CD4-positive, alpha-beta T cell (primary cell): ENCODE measurements around the gene ZC3H18. TPM values are rescaled to one million over a fixed set of nuclear protein-coding genes. Genes with fewer than 3 reads are reported as not detected.
A peak's percentile ranks its signal among the peaks of the same experiment; 100 is the strongest.

Experiments used
- ATAC-seq: fragments of 200-7000 bp; cut with Tn5 transposase; one replicate; pipeline ENCODE4 v1.10.0; 2022; ENCODE audit warnings: mild to moderate bottlenecking; ENCODE audit not compliant: poor library complexity
- CTCF ChIA-PET: fragments of 350-600 bp; sonication (Branson Sonifier 250); formaldehyde crosslinking; loops from one replicate; lab custom pipeline; 2021; ENCODE audit warnings: antibody characterized with exemption, inconsistent platforms; lab: Charles Lee
- POLR2A ChIA-PET: fragments of 350-600 bp; sonication (Branson Sonifier 250); formaldehyde crosslinking; loops from one replicate; lab custom pipeline; 2021; ENCODE audit warnings: antibody characterized with exemption, inconsistent platforms; lab: Charles Lee
- DNase-seq, 14 experiments: peaks; one replicate each; pipeline ENCODE4 v3.0.0-alpha.2; 2013 to 2020; ENCODE audit warnings: mixed read lengths in 2 of 14
- H3K27ac ChIP-seq, 2 donors: one replicate each; pipeline versions ENCODE4 v1.5.1 to v1.7.0; 2013; ENCODE audit warnings: low read length in 2 of 2, low read depth in 1 of 2, mild to moderate bottlenecking in 1 of 2
- H3K27me3 ChIP-seq, 2 experiments: 1 replicate in 1 of 2; 2 replicates in 1 of 2; pipeline versions ENCODE4 v1.6.1 to v1.7.0; 2013; ENCODE audit warnings: low read length in 2 of 2, control low read depth in 1 of 2, mild to moderate bottlenecking in 1 of 2, moderate library complexity in 1 of 2; ENCODE audit not compliant: insufficient read depth in 2 of 2, control insufficient read depth in 1 of 2
- H3K36me3 ChIP-seq: one replicate; pipeline ENCODE4 v1.6.1; 2013; ENCODE audit warnings: low read length, control low read depth; ENCODE audit not compliant: insufficient read depth
- H3K4me1 ChIP-seq: one replicate; pipeline ENCODE4 v1.6.1; 2013; ENCODE audit warnings: low read length, control low read depth; ENCODE audit not compliant: insufficient read depth
- H3K4me3 ChIP-seq: one replicate; pipeline ENCODE4 v1.5.1; 2013; ENCODE audit warnings: mild to moderate bottlenecking, low read length, moderate library complexity
- H3K9me3 ChIP-seq, 2 experiments: 1 replicate in 1 of 2; 2 replicates in 1 of 2; pipeline versions ENCODE4 v1.6.1 to v1.7.0; 2013; ENCODE audit warnings: low read length in 2 of 2, mild to moderate bottlenecking in 2 of 2, control low read depth in 1 of 2, moderate library complexity in 1 of 2; ENCODE audit not compliant: control insufficient read depth in 1 of 2, insufficient read depth in 1 of 2
- H3K27ac Mint-ChIP-seq: one replicate; pipeline ENCODE4 v1.8.0; 2020; ENCODE audit warnings: mixed read lengths
- H3K27me3 Mint-ChIP-seq: one replicate; pipeline ENCODE4 v1.8.0; 2021; ENCODE audit warnings: mixed read lengths
- H3K36me3 Mint-ChIP-seq: one replicate; pipeline ENCODE4 v1.8.0; 2021; ENCODE audit warnings: low read depth, mixed read lengths
- H3K4me1 Mint-ChIP-seq: one replicate; pipeline ENCODE4 v1.8.0; 2021; ENCODE audit warnings: low read depth, mixed read lengths
- H3K4me3 Mint-ChIP-seq: one replicate; pipeline ENCODE4 v1.8.0; 2020; ENCODE audit warnings: mild to moderate bottlenecking, mixed read lengths
- H3K9me3 Mint-ChIP-seq: one replicate; pipeline ENCODE4 v1.8.0; 2020; ENCODE audit warnings: mixed read lengths
- CTCF ChIP-seq: fragments of 200-600 bp; IDR thresholded peaks from one replicate; pipeline ENCODE4 v1.8.0; 2022; ENCODE audit warnings: antibody characterized with exemption, mild to moderate bottlenecking
- intact Hi-C, 2 experiments: fragments of 100-400 bp; cut with DNase I in 1 of 2; cut with micrococcal nuclease in 1 of 2; formaldehyde crosslinking; loops; one replicate each; pipeline versions ENCODE4 v1.15.1 to v1.9.0; 2023 to 2025; cut with DNase I, micrococcal nuclease
- total RNA-seq, 174 experiments: library from RNA in 2 of 174; stranded (reverse) in 2 of 174; gene quantifications; one replicate each; pipeline ENCODE4 v1.2.3 and lab custom pipeline; 2021 to 2026

The ZC3H18 gene
- total RNA-seq, 2 experiments from 2014 or later: 92.6 to 93.7 TPM

- CTCF ChIA-PET: no interaction called here
These were observed 8.5 kb downstream of the ZC3H18 start for GRCh38 chr16:88578446-88579313.

GRCh38 chr16:88580371-88580770 lies 10.2 kb downstream of the ZC3H18 start:
- H3K27ac Mint-ChIP-seq: peak overlapping the region; percentile 20
- Histone ChIP-seq H3K4me3 (no peak overlapping the region), H3K36me3 (peaks cover 73% of the 10 kb centered on the region), H3K27me3 (no peaks in the 10 kb centered on the region), H3K4me1 (peaks cover 40% of the 10 kb centered on the region), H3K27ac (no peak overlapping the region), H3K9me3 (no peaks in the 10 kb centered on the region)
- ChIA-PET CTCF (no interaction called here), POLR2A (no interaction called here)
- DNase-seq: no peak
- intact Hi-C loops: loop anchor here in 1 of 2 experiments (10.0 kb wide), 1 partner anchor 54 kb away; the partner anchor contains the start of gene IL17C
- ATAC-seq: no peak
- H3K4me1 Mint-ChIP-seq: peaks cover 52% of the 10 kb centered on the region
- H3K4me3 Mint-ChIP-seq: no peak overlapping the region
- TF ChIP-seq CTCF: no peak
- H3K9me3 Mint-ChIP-seq: no peaks in the 10 kb centered on the region
- H3K27me3 Mint-ChIP-seq: no peaks in the 10 kb centered on the region
- H3K36me3 Mint-ChIP-seq: peaks cover 74% of the 10 kb centered on the region

More at GRCh38 chr16:88578446-88579313, 8.5 kb downstream of the ZC3H18 start:
- Mint-ChIP-seq H3K4me1 (peaks cover 47% of the 10 kb centered on the region), H3K4me3 (peak overlapping the region; percentile 49), H3K27ac (peak overlapping the region; percentile 69), H3K36me3 (peaks cover 75% of the 10 kb centered on the region), H3K9me3 (no peaks in the 10 kb centered on the region), H3K27me3 (no peaks in the 10 kb centered on the region)
- H3K27ac ChIP-seq: no peak overlapping the region
- ATAC-seq (peak; percentile 52), DNase-seq (no peak)
- H3K4me1 ChIP-seq: peaks cover 40% of the 10 kb centered on the region
- peaks cover 81% of the 10 kb centered on the region for H3K36me3 ChIP-seq
- intact Hi-C loops: loop anchor here in 1 of 2 experiments (10.0 kb wide), 1 partner anchor 126 kb away; the partner anchor contains the start of genes CTU2 and RNF166
- no peak overlapping the region for H3K4me3 ChIP-seq
- no peak for TF ChIP-seq CTCF
- no peaks in the 10 kb centered on the region for H3K9me3 ChIP-seq
- POLR2A ChIA-PET: no interaction called here
- H3K27me3 ChIP-seq: no peaks in the 10 kb centered on the region

GRCh38 chr16:88581033-88581432 lies 10.8 kb downstream of the ZC3H18 start:
- intact Hi-C loops: loop anchor here in 1 of 2 experiments (10.0 kb wide), 1 partner anchor 54 kb away; the partner anchor contains the start of gene IL17C
- no peak for TF ChIP-seq CTCF
- Mint-ChIP-seq H3K4me1 (peaks cover 56% of the 10 kb centered on the region), H3K27ac (peak overlapping the region; percentile 20), H3K4me3 (no peak overlapping the region), H3K36me3 (peaks cover 77% of the 10 kb centered on the region), H3K27me3 (no peaks in the 10 kb centered on the region), H3K9me3 (no peaks in the 10 kb centered on the region)
- peaks cover 42% of the 10 kb centered on the region for H3K4me1 ChIP-seq
- H3K36me3 ChIP-seq: peaks cover 68% of the 10 kb centered on the region
- H3K9me3 ChIP-seq: no peaks in the 10 kb centered on the region
- H3K27me3 ChIP-seq: no peaks in the 10 kb centered on the region
- POLR2A ChIA-PET: no interaction called here
- ATAC-seq (no peak), DNase-seq (no peak)
- CTCF ChIA-PET: no interaction called here
- no peak overlapping the region for H3K4me3 ChIP-seq
- H3K27ac ChIP-seq: no peak overlapping the region
